WTC11 (cell line): ENCODE measurements around the gene FPR3. TPM values are rescaled to one million over a fixed set of nuclear protein-coding genes. Genes with fewer than 3 reads are reported as not detected.

ENCODE experiments used
- ATAC-seq: fragments of 200-7000 bp; cut with Tn5 transposase; 2 replicates; pipeline ENCODE4 v1.10.0; 2021; ENCODE audit warnings: mild to moderate bottlenecking, moderate library complexity
- CTCF ChIA-PET: fragments of 300-600 bp; sonication (Branson Sonifier 250); formaldehyde crosslinking; loops from one replicate; lab custom pipeline; 2021; ENCODE audit warnings: antibody characterized with exemption; lab: Charles Lee
- POLR2A ChIA-PET: fragments of 350-600 bp; sonication (Branson Sonifier 250); formaldehyde crosslinking; loops from one replicate; lab custom pipeline; 2021; ENCODE audit warnings: antibody characterized with exemption; lab: Charles Lee
- DNase-seq: peaks from one replicate; pipeline ENCODE4 v3.0.0; 2021; ENCODE audit warnings: low spot score
- H3K27ac Mint-ChIP-seq: 2 replicates; pipeline ENCODE4 v1.8.0; 2021; ENCODE audit warnings: mixed read lengths
- H3K27me3 Mint-ChIP-seq: 2 replicates; pipeline ENCODE4 v1.8.0; 2021; ENCODE audit warnings: low read depth, mild to moderate bottlenecking, moderate library complexity, mixed read lengths
- H3K36me3 Mint-ChIP-seq: 2 replicates; pipeline ENCODE4 v1.8.0; 2021; ENCODE audit warnings: mixed read lengths
- H3K4me1 Mint-ChIP-seq: 2 replicates; pipeline ENCODE4 v1.8.0; 2022; ENCODE audit warnings: mixed read lengths
- H3K4me3 Mint-ChIP-seq: 2 replicates; pipeline ENCODE4 v1.8.0; 2021; ENCODE audit warnings: mild to moderate bottlenecking, moderate library complexity, mixed read lengths
- H3K9me3 Mint-ChIP-seq: 2 replicates; pipeline ENCODE4 v1.8.0; 2021; ENCODE audit warnings: mixed read lengths
- AFF4 ChIP-seq: sonication (generic); formaldehyde crosslinking; IDR thresholded peaks from 2 replicates; pipeline ENCODE4 v1.8.1; 2023; ENCODE audit warnings: mild to moderate bottlenecking, missing genetic modification reagents, borderline replicate concordance
- AR ChIP-seq: fragments of 250-450 bp; sonication (Bioruptor Pico); IDR thresholded peaks from 2 replicates; pipeline ENCODE4 v1.9.0; 2021; ENCODE audit warnings: mild to moderate bottlenecking
- E2F4 ChIP-seq: sonication (generic); formaldehyde crosslinking; IDR thresholded peaks from 2 replicates; pipeline ENCODE4 v1.8.1; 2022; ENCODE audit warnings: low read depth, mild to moderate bottlenecking, moderate library complexity, missing genetic modification reagents, borderline replicate concordance
- FOXK1 ChIP-seq: sonication (generic); formaldehyde crosslinking; IDR thresholded peaks from 2 replicates; pipeline ENCODE4 v1.8.0; 2022; ENCODE audit warnings: mild to moderate bottlenecking, moderate library complexity, missing genetic modification reagents
- FOXP1 ChIP-seq: sonication (generic); formaldehyde crosslinking; IDR thresholded peaks from 2 replicates; pipeline ENCODE4 v1.8.0; 2022; ENCODE audit warnings: missing genetic modification reagents, mild to moderate bottlenecking, moderate library complexity, borderline replicate concordance
- FOXP4 ChIP-seq: sonication (generic); formaldehyde crosslinking; IDR thresholded peaks from 2 replicates; pipeline ENCODE4 v1.8.0; 2022; ENCODE audit warnings: mild to moderate bottlenecking, missing genetic modification reagents
- GABPB1 ChIP-seq: sonication (generic); formaldehyde crosslinking; IDR thresholded peaks from 2 replicates; pipeline ENCODE4 v1.8.1; 2023; ENCODE audit warnings: mild to moderate bottlenecking, missing genetic modification reagents
- GTF2I ChIP-seq: fragments of 250-450 bp; sonication (Bioruptor Pico); conservative IDR thresholded peaks from 2 replicates; pipeline ENCODE4 v1.4.0; 2021; ENCODE audit warnings: mild to moderate bottlenecking
- JAZF1 ChIP-seq: fragments of 250-450 bp; sonication (Bioruptor Pico); IDR thresholded peaks from 2 replicates; pipeline ENCODE4 v1.9.0; 2021; ENCODE audit warnings: moderate library complexity, mild to moderate bottlenecking, inconsistent platforms
- NFE2L1 ChIP-seq: sonication (generic); formaldehyde crosslinking; IDR thresholded peaks from 2 replicates; pipeline ENCODE4 v1.8.1; 2023; ENCODE audit warnings: missing genetic modification reagents
- SOX15 ChIP-seq: fragments of 250-450 bp; sonication (Bioruptor Pico); IDR thresholded peaks from 2 replicates; pipeline ENCODE4 v1.9.0; 2021; ENCODE audit warnings: mild to moderate bottlenecking
- TEAD4 ChIP-seq: sonication (generic); formaldehyde crosslinking; IDR thresholded peaks from 2 replicates; pipeline ENCODE4 v1.8.0; 2022; ENCODE audit warnings: mild to moderate bottlenecking, missing genetic modification reagents
- TP53 ChIP-seq: sonication (generic); formaldehyde crosslinking; IDR thresholded peaks from 2 replicates; pipeline ENCODE4 v1.8.1; 2023; ENCODE audit warnings: mild to moderate bottlenecking, missing genetic modification reagents
- ZNF281 ChIP-seq: sonication (generic); formaldehyde crosslinking; IDR thresholded peaks from 2 replicates; pipeline ENCODE4 v1.8.0; 2023; ENCODE audit warnings: mild to moderate bottlenecking, missing genetic modification reagents
- ZNF396 ChIP-seq: fragments of 250-450 bp; sonication (Bioruptor Pico); IDR thresholded peaks from 2 replicates; pipeline ENCODE4 v1.8.0; 2021; ENCODE audit warnings: mild to moderate bottlenecking, moderate library complexity, borderline replicate concordance
- ZSCAN18 ChIP-seq: fragments of 250-450 bp; sonication (Bioruptor Pico); IDR thresholded peaks from 2 replicates; pipeline ENCODE4 v2.1.2; 2022; ENCODE audit warnings: mild to moderate bottlenecking, moderate library complexity
- total RNA-seq: library from RNA; stranded (reverse); gene quantifications from 3 replicates; pipeline ENCODE4 v1.2.3, GENCODE V29; 2021
- TF ChIP-seq, protein P1 (sequence below): fragments of 250-450 bp; sonication (Bioruptor Pico); IDR thresholded peaks from 2 replicates; pipeline ENCODE4 v1.9.0; 2021; ENCODE audit warnings: moderate library complexity, mild to moderate bottlenecking, inconsistent platforms, borderline replicate concordance

Gene FPR3
- total RNA-seq, 1 experiment from 2014 or later = not detected

- POLR2A ChIA-PET = no interaction called here
- no peak overlapping the region for H3K4me3 Mint-ChIP-seq
- no peak for ATAC-seq
- H3K27me3 Mint-ChIP-seq = peaks cover 4% of the 10 kb centered on the region; the same call in 1 of the 2 replicates
- no peaks in the 10 kb centered on the region for H3K4me1 Mint-ChIP-seq
- TF ChIP-seq NFE2L1 (CRISPR knock-in tag) (no peak), FOXP1 (no peak), FOXP4 (CRISPR knock-in tag) (no peak), TEAD4 (CRISPR knock-in tag) (no peak), GTF2I (CRISPR knock-in tag) (no peak), ZSCAN18 (CRISPR knock-in tag) (no peak), JAZF1 (CRISPR knock-in tag) (no peak), SOX15 (CRISPR knock-in tag) (no peak), AFF4 (no peak), FOXK1 (CRISPR knock-in tag) (no peak), GABPB1 (no peak)
- H3K27ac Mint-ChIP-seq = no peak overlapping the region
- H3K36me3 Mint-ChIP-seq = peaks cover 3% of the 10 kb centered on the region; the same call in 1 of the 2 replicates
- CTCF ChIA-PET = interaction anchor here (0.6 kb wide), 1 partner anchor 94 kb away, joined by 7 read pairs; no protein-coding TSS in a partner anchor
- peaks cover 12% of the 10 kb centered on the region for H3K9me3 Mint-ChIP-seq
- DNase-seq = no peak
Observed at GRCh38 chr19:51788029-51788428, 6.9 kb upstream of the FPR3 start.

DNA sequence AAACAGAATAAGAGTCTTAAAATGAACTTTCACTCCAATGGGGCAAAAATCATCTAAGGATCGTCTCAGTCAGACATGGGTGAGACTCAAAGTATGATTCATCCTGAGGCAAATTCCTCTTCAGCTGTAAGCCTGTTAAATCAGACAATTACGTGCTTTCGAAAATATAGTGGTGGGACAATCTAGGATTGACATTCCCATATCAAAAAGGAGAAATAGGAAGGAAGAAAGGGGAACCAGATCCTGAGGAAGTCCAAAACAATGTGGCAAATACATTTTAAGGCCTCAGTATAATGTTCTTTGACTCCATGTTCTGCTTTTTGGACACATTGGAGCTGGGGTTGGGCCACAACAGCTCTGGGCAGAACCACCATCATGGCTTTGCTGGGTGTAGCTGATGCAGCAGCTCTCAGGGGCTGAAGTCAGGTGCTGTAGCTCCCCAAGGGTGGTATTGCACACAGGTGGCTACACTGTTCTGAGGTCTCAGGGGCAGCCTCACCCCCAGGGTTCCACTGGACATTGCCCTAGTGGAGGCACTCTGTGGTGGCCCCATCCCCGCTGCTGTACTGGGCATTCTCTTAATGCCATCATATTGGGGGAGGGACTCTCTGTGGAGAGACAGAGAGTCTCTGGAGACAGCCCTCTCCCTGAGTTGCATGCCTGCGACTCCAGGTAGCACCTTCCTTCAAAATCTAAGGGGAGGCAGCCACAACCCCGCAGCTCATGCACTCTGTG is 5.7 kb upstream of the FPR3 start:
- Mint-ChIP-seq H3K9me3 (peaks cover 21% of the 10 kb centered on the region), H3K27ac (no peak overlapping the region), H3K4me1 (no peaks in the 10 kb centered on the region), H3K36me3 (peaks cover 3% of the 10 kb centered on the region; the same call in 1 of the 2 replicates), H3K4me3 (no peak overlapping the region), H3K27me3 (peaks cover 7% of the 10 kb centered on the region)
- TF ChIP-seq ZNF281 (CRISPR knock-in tag) = no peak
- ChIA-PET CTCF (no interaction called here), POLR2A (no interaction called here)
- DNase-seq = no peak
- ATAC-seq = no peak

GRCh38 chr19:51792932-51793331 is 2.0 kb upstream of the FPR3 start:
- Mint-ChIP-seq H3K27me3 (peaks cover 7% of the 10 kb centered on the region), H3K36me3 (no peaks in the 10 kb centered on the region), H3K27ac (no peak overlapping the region), H3K4me3 (no peak overlapping the region), H3K9me3 (peaks cover 17% of the 10 kb centered on the region), H3K4me1 (no peaks in the 10 kb centered on the region)
- CTCF ChIA-PET = no interaction called here
- DNase-seq = no peak
- ATAC-seq = no peak
- POLR2A ChIA-PET = no interaction called here
- TF ChIP-seq E2F4 (CRISPR knock-in tag) (no peak), AR (CRISPR knock-in tag) (no peak), ZNF396 (CRISPR knock-in tag) (no peak), TP53 (no peak)
- TF ChIP-seq, protein P1, sequence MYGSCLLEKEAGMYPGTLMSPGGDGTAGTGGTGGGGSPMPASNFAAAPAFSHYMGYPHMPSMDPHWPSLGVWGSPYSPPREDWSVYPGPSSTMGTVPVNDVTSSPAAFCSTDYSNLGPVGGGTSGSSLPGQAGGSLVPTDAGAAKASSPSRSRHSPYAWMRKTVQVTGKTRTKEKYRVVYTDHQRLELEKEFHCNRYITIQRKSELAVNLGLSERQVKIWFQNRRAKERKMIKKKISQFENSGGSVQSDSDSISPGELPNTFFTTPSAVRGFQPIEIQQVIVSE (CRISPR knock-in tag) = no peak
